Measurements from ENCODE around the gene MAF.
A peak's percentile ranks its signal among the peaks of the same experiment; 100 is the strongest.

MAF gene

DNA sequence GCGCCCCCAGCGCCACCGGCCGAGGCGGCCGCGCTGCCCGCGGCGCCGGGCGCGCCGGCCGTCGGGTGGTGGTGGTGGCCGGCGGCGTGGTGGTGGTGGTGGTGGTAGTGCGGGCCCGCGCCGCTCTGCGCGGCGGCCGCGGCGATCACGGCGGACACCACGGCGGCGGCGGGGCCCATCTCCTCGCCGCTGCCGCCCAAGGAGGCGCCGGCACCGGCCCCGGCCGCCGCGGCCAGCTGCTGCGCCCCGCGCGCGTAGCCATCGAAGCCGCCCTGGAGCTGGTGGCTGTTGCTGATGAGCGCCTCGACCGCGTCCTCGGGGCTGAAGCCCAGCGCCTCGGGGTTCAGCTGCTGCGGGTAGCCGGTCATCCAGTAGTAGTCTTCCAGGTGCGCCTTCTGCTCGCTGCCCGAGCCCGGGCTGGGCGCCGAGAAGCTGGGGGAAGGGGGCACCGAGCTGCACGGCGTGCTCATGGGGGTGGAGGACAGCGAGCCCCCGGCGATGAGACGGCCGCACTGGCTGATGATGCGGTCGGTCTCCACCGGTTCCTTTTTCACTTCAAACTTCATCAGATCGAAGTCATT, 1.2 kb downstream of the MAF start:
- no peak overlapping the region for H3K4me3 ChIP-seq (ENCODE audit: low read depth, low read length)
- no peak for TF ChIP-seq POLR2A (IDR thresholded peaks at IDR 0.05; ENCODE audit: extremely low read depth, insufficient read length)
- no peak for TF ChIP-seq MYC (IDR thresholded peaks at IDR 0.05; ENCODE audit: low read depth, low read length)
- TF ChIP-seq, protein P1, sequence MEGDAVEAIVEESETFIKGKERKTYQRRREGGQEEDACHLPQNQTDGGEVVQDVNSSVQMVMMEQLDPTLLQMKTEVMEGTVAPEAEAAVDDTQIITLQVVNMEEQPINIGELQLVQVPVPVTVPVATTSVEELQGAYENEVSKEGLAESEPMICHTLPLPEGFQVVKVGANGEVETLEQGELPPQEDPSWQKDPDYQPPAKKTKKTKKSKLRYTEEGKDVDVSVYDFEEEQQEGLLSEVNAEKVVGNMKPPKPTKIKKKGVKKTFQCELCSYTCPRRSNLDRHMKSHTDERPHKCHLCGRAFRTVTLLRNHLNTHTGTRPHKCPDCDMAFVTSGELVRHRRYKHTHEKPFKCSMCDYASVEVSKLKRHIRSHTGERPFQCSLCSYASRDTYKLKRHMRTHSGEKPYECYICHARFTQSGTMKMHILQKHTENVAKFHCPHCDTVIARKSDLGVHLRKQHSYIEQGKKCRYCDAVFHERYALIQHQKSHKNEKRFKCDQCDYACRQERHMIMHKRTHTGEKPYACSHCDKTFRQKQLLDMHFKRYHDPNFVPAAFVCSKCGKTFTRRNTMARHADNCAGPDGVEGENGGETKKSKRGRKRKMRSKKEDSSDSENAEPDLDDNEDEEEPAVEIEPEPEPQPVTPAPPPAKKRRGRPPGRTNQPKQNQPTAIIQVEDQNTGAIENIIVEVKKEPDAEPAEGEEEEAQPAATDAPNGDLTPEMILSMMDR (IDR thresholded peaks at IDR 0.05; ENCODE audit: low read depth, low read length): no peak
- TF ChIP-seq, protein P2, sequence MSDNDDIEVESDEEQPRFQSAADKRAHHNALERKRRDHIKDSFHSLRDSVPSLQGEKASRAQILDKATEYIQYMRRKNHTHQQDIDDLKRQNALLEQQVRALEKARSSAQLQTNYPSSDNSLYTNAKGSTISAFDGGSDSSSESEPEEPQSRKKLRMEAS (IDR thresholded peaks at IDR 0.05; ENCODE audit: low read depth, low read length): no peak
- no peak for DNase-seq (ENCODE audit: low read depth)

DNA sequence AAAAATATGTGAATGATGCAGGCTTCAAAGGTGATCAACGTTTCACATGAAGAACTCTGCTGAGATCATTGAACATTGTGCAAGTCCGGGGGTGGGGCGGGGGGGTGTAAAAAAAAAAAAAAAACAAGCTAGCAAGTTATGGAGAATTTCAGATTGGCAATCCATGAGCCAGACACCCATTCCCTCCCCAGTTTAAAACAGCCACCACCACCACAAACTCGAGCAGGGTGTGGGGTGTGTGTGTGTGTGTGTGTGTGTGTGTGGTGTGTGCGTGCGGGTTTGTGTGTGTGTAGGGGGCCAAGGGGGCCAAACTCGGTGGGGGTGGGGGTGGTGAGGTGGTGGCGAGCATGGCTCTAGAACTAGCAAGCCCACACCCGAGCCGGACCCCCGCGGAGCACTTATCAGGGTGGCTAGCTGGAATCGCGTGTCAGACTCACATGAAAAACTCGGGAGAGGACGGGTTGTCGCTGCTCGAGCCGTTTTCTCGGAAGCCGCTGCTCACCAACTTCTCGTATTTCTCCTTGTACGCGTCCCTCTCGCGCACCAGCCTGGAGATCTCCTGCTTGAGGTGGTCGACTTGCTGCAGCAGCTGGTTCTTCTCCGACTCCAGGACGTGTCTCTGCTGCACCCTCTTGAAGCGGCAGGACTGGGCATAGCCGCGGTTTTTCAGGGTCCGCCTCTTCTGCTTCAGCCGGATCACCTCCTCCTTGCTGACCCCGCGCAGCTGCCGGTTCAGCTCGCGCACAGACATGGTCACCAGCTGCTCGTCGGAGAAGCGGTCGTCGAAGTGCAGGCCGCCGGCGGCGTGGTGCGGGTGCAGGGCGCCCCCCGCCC, 2.0 kb downstream of the MAF start:
- no peak overlapping the region for H3K4me3 ChIP-seq (ENCODE audit: low read depth, low read length)
- TF ChIP-seq POLR2A (IDR thresholded peaks at IDR 0.05; ENCODE audit: extremely low read depth, insufficient read length) (no peak), MYC (IDR thresholded peaks at IDR 0.05; ENCODE audit: low read depth, low read length) (no peak)
- TF ChIP-seq, protein P1 (IDR thresholded peaks at IDR 0.05; ENCODE audit: low read depth, low read length): no peak
- TF ChIP-seq, protein P2 (IDR thresholded peaks at IDR 0.05; ENCODE audit: low read depth, low read length): no peak
- DNase-seq (ENCODE audit: low read depth): peak; percentile 28

DNA sequence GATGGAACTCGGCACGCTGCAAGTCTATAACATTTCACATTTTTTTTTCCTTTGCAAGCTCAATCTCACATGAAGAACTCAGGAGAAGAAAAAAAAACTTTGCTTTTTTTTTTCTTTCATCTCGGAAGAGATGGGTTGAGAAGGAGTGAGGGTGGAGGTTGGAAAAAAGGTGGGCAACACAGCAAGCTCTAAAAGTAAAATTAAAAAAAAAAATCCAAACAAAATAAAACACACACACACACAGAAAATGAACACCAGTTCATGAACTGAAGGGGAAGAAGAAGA, 2.5 kb downstream of the MAF start:
- DNase-seq (ENCODE audit: low read depth): no peak
- TF ChIP-seq, protein P2 (IDR thresholded peaks at IDR 0.05; ENCODE audit: low read depth, low read length): no peak
- TF ChIP-seq MYC (IDR thresholded peaks at IDR 0.05; ENCODE audit: low read depth, low read length): no peak
- TF ChIP-seq, protein P1 (IDR thresholded peaks at IDR 0.05; ENCODE audit: low read depth, low read length): no peak
- TF ChIP-seq POLR2A (IDR thresholded peaks at IDR 0.05; ENCODE audit: extremely low read depth, insufficient read length): no peak
- no peak overlapping the region for H3K4me3 ChIP-seq (ENCODE audit: low read depth, low read length)

DNA sequence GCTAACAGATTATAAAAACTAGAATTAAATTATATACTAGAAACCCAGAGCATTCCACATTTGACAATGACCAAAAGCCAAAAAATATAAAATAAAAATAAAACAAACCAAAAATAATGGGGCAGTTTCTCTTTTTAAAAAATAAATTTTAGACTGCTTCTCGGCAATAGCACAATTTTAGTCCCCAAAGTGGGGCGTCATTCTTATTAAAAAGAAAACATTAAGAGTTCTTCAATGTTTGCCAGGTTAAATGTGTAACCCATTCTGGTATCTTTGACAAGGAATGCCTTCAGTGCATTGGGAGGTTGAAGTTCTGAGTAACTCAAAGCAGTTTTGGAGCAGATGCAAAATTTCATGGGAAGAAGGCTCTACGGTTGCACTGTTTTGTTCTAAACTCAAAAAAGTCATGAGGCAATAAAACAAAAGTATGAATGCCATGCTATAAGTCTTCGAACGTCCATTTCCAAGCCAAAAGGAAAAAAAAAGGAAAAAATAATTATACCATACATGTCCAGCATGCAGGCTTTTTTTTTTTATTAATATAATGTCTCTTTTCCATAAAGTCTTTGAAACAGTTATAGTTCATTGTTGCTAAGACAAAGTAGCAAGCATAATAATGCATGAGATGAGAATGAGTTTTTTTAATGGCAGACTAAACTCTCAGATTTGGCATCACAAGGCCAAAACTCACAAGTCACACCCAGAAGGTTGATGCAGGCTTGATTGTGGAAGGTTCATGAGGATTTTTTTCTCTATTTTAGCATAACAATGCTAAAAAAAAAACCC, 3.1 kb downstream of the MAF start:
- no peak for TF ChIP-seq MYC (IDR thresholded peaks at IDR 0.05; ENCODE audit: low read depth, low read length)
- no peak for TF ChIP-seq POLR2A (IDR thresholded peaks at IDR 0.05; ENCODE audit: extremely low read depth, insufficient read length)
- TF ChIP-seq, protein P1 (IDR thresholded peaks at IDR 0.05; ENCODE audit: low read depth, low read length): no peak
- TF ChIP-seq, protein P2 (IDR thresholded peaks at IDR 0.05; ENCODE audit: low read depth, low read length): no peak
- no peak overlapping the region for H3K4me3 ChIP-seq (ENCODE audit: low read depth, low read length)

DNA sequence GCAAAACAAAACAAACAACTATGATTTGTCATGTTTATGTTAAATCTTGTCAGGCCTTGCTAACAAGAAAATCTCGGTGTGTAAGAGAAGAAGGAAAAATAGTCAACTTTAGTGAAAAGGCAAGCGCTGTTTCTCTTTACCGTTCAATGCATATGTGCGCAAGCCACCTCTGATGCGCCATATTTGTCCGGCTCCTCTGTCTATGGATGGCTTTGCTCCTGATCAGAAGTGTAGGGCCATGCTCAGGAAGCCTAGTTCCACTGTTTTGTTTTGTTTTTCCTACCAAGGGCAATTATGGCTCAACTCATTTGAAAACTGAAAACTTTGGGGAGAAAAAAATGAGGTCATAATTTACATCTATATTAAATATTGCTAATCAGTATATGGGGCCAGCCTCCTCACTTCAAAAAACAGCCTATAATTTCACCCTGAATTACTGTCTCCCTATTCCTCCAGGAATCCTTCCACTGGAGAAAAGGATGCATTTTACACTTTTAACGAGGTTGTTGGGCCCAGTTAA, 4.5 kb downstream of the MAF start:
- H3K4me3 ChIP-seq (ENCODE audit: low read depth, low read length): no peak overlapping the region
- DNase-seq (ENCODE audit: low read depth): no peak
- TF ChIP-seq MYC (IDR thresholded peaks at IDR 0.05; ENCODE audit: low read depth, low read length): no peak
- TF ChIP-seq, protein P1 (IDR thresholded peaks at IDR 0.05; ENCODE audit: low read depth, low read length): no peak
- no peak for TF ChIP-seq POLR2A (IDR thresholded peaks at IDR 0.05; ENCODE audit: extremely low read depth, insufficient read length)
- TF ChIP-seq, protein P2 (IDR thresholded peaks at IDR 0.05; ENCODE audit: low read depth, low read length): no peak

More for the DNA sequence above, 3.1 kb downstream of the MAF start:
- DNase-seq (ENCODE audit: low read depth): no peak
